ENCODE measurements around the gene COG7.

- TF ChIP-seq CTCF (IDR thresholded peaks at IDR 0.05; ENCODE audit: low read depth, low read length, poor library complexity, severe bottlenecking): no peak
- TF ChIP-seq EZH2phosphoT487 (IDR thresholded peaks at IDR 0.05; ENCODE audit: borderline replicate concordance, low read length): no peak
Observed at GRCh38 chr16:23407436-23408127, 45.4 kb downstream of the COG7 start.

Measured in DOHH2 (cell line).